Neural cell (in vitro differentiated cells): ENCODE results near the gene APOL4. TPM values are rescaled to one million over a fixed set of nuclear protein-coding genes. Genes with fewer than 3 reads are reported as not detected.
"Not testable (repeated sequence)": the region's sequence is repeated elsewhere in the genome, so short reads cannot be mapped to it uniquely, and the experiment has no call there.

Experiments
- H2AFZ ChIP-seq: fragments of 200-600, 300-800 bp; sonication (generic), shearing (Covaris generic); 2 replicates; pipeline ENCODE4 v1.6.0; 2014; ENCODE audit warnings: low read depth, mild to moderate bottlenecking, antibody characterized with exemption, low read length, moderate library complexity
- H3F3A ChIP-seq: fragments of 200-600 bp; shearing (Covaris generic); 2 replicates; pipeline ENCODE4 v1.6.1; 2016; ENCODE audit warnings: mild to moderate bottlenecking, moderate library complexity, mixed read lengths, antibody characterized with exemption, low read length; ENCODE audit not compliant: insufficient read depth, poor library complexity, severe bottlenecking
- H3K27ac ChIP-seq: fragments of 200-600, 300-800 bp; sonication (generic), shearing (Covaris generic); 2 replicates; pipeline ENCODE4 v1.5.1; 2014; ENCODE audit warnings: mild to moderate bottlenecking, low read length, moderate library complexity
- H3K27me3 ChIP-seq: fragments of 300-800, 200-600 bp; sonication (generic), shearing (Covaris generic); 2 replicates; pipeline ENCODE4 v1.6.0; 2014; ENCODE audit warnings: mild to moderate bottlenecking, low read depth, low read length, moderate library complexity; ENCODE audit not compliant: insufficient read depth
- H3K36me3 ChIP-seq: fragments of 300-800, 200-600 bp; sonication (generic), shearing (Covaris generic); 2 replicates; pipeline ENCODE4 v1.5.1; 2014; ENCODE audit warnings: mild to moderate bottlenecking, antibody characterized with exemption, low read length, moderate library complexity; ENCODE audit not compliant: insufficient read depth
- H3K4me2 ChIP-seq: fragments of 300-800, 200-600 bp; sonication (generic), shearing (Covaris generic); 2 replicates; pipeline ENCODE4 v1.6.0; 2014; ENCODE audit warnings: mild to moderate bottlenecking, low read length
- H3K4me3 ChIP-seq: fragments of 300-800, 200-600 bp; sonication (generic), shearing (Covaris generic); 2 replicates; pipeline ENCODE4 v1.5.1; 2014; ENCODE audit warnings: mild to moderate bottlenecking, low read length, moderate library complexity
- H3K79me2 ChIP-seq: fragments of 200-600 bp; shearing (Covaris generic); replicated peaks from 2 replicates; pipeline ENCODE4 v1.6.0; 2014; ENCODE audit warnings: mild to moderate bottlenecking, low read length, moderate library complexity; ENCODE audit not compliant: insufficient read depth
- H3K9ac ChIP-seq: fragments of 300-800, 200-600 bp; sonication (generic), shearing (Covaris generic); 2 replicates; pipeline ENCODE4 v1.6.1; 2016; ENCODE audit warnings: mild to moderate bottlenecking, low read length, mixed read lengths
- H3K9me2 ChIP-seq: fragments of 200-600 bp; shearing (Covaris generic); 2 replicates; pipeline ENCODE4 v1.6.1; 2016; ENCODE audit warnings: mild to moderate bottlenecking, low read length, mixed read lengths; ENCODE audit not compliant: insufficient read depth
- H3K9me3 ChIP-seq: fragments of 200-600, 300-800 bp; sonication (generic), shearing (Covaris generic); 2 replicates; pipeline ENCODE4 v1.6.1; 2016; ENCODE audit warnings: mild to moderate bottlenecking, mixed run types, low read length, moderate library complexity, mixed read lengths
- H4K20me1 ChIP-seq: fragments of 200-600 bp; shearing (Covaris generic); 2 replicates; pipeline ENCODE4 v1.6.1; 2016; ENCODE audit warnings: mild to moderate bottlenecking, mixed run types; ENCODE audit not compliant: insufficient read depth
- CTCF ChIP-seq: fragments of 450-650 bp; IDR thresholded peaks from 2 replicates; pipeline ENCODE4 v1.5.1; 2014; ENCODE audit warnings: antibody characterized with exemption, mild to moderate bottlenecking, moderate library complexity; ENCODE audit not compliant: poor library complexity, severe bottlenecking
- EP300 ChIP-seq: fragments of 450-650 bp; conservative IDR thresholded peaks from 2 replicates; pipeline ENCODE4 v1.6.1; 2014; ENCODE audit warnings: antibody characterized with exemption, mild to moderate bottlenecking, moderate library complexity; ENCODE audit not compliant: poor library complexity, severe bottlenecking
- EZH2 ChIP-seq: fragments of 200-600, 300-800 bp; shearing (Covaris generic), sonication (generic); IDR thresholded peaks from 2 replicates; pipeline ENCODE4 v1.6.1; 2014; ENCODE audit warnings: antibody characterized with exemption, low read length, borderline replicate concordance, mild to moderate bottlenecking; ENCODE audit not compliant: insufficient read depth, poor library complexity, severe bottlenecking
- MXI1 ChIP-seq: fragments of 450-650 bp; conservative IDR thresholded peaks from 2 replicates; pipeline ENCODE4 v1.6.1; 2014; ENCODE audit warnings: antibody characterized with exemption, mild to moderate bottlenecking; ENCODE audit not compliant: poor library complexity, severe bottlenecking
- POLR2AphosphoS5 ChIP-seq: IDR thresholded peaks from 2 replicates; pipeline ENCODE4 v1.6.1; 2012
- RAD21 ChIP-seq: fragments of 450-650 bp; conservative IDR thresholded peaks from 2 replicates; pipeline ENCODE4 v1.6.1; 2014; ENCODE audit warnings: antibody characterized with exemption, mild to moderate bottlenecking, moderate library complexity
- SMC3 ChIP-seq: fragments of 450-650 bp; conservative IDR thresholded peaks from 2 replicates; pipeline ENCODE4 v1.6.1; 2014; ENCODE audit warnings: antibody characterized with exemption, mild to moderate bottlenecking, moderate library complexity; ENCODE audit not compliant: poor library complexity
- TAF1 ChIP-seq: IDR thresholded peaks from 2 replicates; pipeline ENCODE4 v1.6.1; 2012; ENCODE audit warnings: low read depth
- polyA plus RNA-seq: library from polyadenylated mRNA; depleted of rRNA; stranded (reverse); fragments of >200 nt; gene quantifications from 2 replicates; pipeline ENCODE4 v1.2.3, GENCODE V29; 2014
- TF ChIP-seq, protein P1 (sequence below): IDR thresholded peaks from 2 replicates; pipeline ENCODE4 v1.6.1; 2012; ENCODE audit warnings: borderline replicate concordance

The APOL4 gene
- polyA plus RNA-seq, 1 donor from 2014 or later = not detected

- Histone ChIP-seq H3K9ac (no peak overlapping the region), H3K4me3 (no peak overlapping the region), H3K4me2 (no peak overlapping the region), H2AFZ (no peak overlapping the region), H3K36me3 (no peaks in the 10 kb centered on the region), H3K79me2 (no peaks in the 10 kb centered on the region), H3K9me3 (no peaks in the 10 kb centered on the region), H3K27ac (no peak overlapping the region), H3F3A (no peaks in the 10 kb centered on the region), H3K27me3 (no peaks in the 10 kb centered on the region), H4K20me1 (no peaks in the 10 kb centered on the region), H3K9me2 (no peaks in the 10 kb centered on the region)
- TF ChIP-seq RAD21 = no peak
- TF ChIP-seq CTCF = no peak
- no peak for TF ChIP-seq TAF1
- TF ChIP-seq SMC3 = no peak
- TF ChIP-seq EP300 = no peak
- no peak for TF ChIP-seq POLR2AphosphoS5
- TF ChIP-seq MXI1 = no peak
Measured at GRCh38 chr22:36163497-36163896, 38.1 kb downstream of the APOL4 start.

GRCh38 chr22:36162127-36163034 is 39.2 kb downstream of the APOL4 start:
- Histone ChIP-seq H3K9me2 (no peaks in the 10 kb centered on the region), H3K27me3 (no peaks in the 10 kb centered on the region), H4K20me1 (no peaks in the 10 kb centered on the region), H3K27ac (no peak overlapping the region), H3K4me2 (no peak overlapping the region), H3K79me2 (no peaks in the 10 kb centered on the region), H3K9ac (no peak overlapping the region), H3F3A (no peaks in the 10 kb centered on the region), H3K9me3 (no peaks in the 10 kb centered on the region), H3K36me3 (no peaks in the 10 kb centered on the region), H3K4me3 (no peak overlapping the region), H2AFZ (no peak overlapping the region)
- TF ChIP-seq RAD21 = no peak
- TF ChIP-seq, protein P1, sequence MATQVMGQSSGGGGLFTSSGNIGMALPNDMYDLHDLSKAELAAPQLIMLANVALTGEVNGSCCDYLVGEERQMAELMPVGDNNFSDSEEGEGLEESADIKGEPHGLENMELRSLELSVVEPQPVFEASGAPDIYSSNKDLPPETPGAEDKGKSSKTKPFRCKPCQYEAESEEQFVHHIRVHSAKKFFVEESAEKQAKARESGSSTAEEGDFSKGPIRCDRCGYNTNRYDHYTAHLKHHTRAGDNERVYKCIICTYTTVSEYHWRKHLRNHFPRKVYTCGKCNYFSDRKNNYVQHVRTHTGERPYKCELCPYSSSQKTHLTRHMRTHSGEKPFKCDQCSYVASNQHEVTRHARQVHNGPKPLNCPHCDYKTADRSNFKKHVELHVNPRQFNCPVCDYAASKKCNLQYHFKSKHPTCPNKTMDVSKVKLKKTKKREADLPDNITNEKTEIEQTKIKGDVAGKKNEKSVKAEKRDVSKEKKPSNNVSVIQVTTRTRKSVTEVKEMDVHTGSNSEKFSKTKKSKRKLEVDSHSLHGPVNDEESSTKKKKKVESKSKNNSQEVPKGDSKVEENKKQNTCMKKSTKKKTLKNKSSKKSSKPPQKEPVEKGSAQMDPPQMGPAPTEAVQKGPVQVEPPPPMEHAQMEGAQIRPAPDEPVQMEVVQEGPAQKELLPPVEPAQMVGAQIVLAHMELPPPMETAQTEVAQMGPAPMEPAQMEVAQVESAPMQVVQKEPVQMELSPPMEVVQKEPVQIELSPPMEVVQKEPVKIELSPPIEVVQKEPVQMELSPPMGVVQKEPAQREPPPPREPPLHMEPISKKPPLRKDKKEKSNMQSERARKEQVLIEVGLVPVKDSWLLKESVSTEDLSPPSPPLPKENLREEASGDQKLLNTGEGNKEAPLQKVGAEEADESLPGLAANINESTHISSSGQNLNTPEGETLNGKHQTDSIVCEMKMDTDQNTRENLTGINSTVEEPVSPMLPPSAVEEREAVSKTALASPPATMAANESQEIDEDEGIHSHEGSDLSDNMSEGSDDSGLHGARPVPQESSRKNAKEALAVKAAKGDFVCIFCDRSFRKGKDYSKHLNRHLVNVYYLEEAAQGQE = no peak
- no peak for TF ChIP-seq CTCF
- TF ChIP-seq SMC3 = no peak
- no peak for TF ChIP-seq TAF1
- TF ChIP-seq EZH2 = no peak
- no peak for TF ChIP-seq EP300
- no peak for TF ChIP-seq MXI1
- TF ChIP-seq POLR2AphosphoS5 = no peak

DNA sequence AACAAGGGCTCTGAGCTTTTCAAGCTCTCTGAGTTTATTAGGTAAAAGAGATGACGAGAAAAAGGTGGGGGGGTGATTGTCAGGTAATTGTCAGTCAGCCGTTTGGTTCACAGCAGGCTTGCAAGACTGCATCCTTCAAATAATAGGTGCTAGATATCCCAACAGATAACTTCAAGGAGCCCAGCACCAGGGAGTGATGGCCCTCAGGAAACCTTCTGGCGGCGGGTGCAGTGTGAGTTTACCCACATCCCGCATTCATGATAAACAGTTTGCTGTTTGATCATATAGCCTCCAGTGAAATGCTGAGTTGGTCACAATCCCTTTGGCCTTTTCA is 39.8 kb downstream of the APOL4 start:
- H3K36me3 ChIP-seq, H3K27ac ChIP-seq, H3K27me3 ChIP-seq, H3K4me2 ChIP-seq, H3K79me2 ChIP-seq, H2AFZ ChIP-seq, H4K20me1 ChIP-seq, H3K9me3 ChIP-seq, H3K9ac ChIP-seq, H3K4me3 ChIP-seq, H3K9me2 ChIP-seq, H3F3A ChIP-seq: not testable (repeated sequence)
